ENCODE results near the gene KANSL1. TPM values are rescaled to one million over a fixed set of nuclear protein-coding genes. Genes with fewer than 3 reads are reported as not detected.

KANSL1 gene
- total and polyA plus RNA-seq, 10 of the 15 experiments (the other 5 are each of a cell fraction or from before 2014, with no cell fraction given), result 4.7 to 60.6 (median 28.0) TPM

GRCh38 chr17:46193626-46194392 lies 580 bp upstream of the KANSL1 start (continued):
- no peak for TF ChIP-seq IRF5 (IDR thresholded peaks at IDR 0.05; ENCODE audit: borderline replicate concordance)
- TF ChIP-seq RB1 (IDR thresholded peaks at IDR 0.05; ENCODE audit: borderline replicate concordance), result peak; percentile 71; the same call in 1 of the 2 replicates
- no peak for TF ChIP-seq LARP7 (IDR thresholded peaks at IDR 0.05)
- 0 out of 2 replicates have a peak, but pooled peaks have one; percentile 10 for TF ChIP-seq PKNOX1 (IDR thresholded peaks at IDR 0.05)
- no peak for TF ChIP-seq CBX5 (IDR thresholded peaks at IDR 0.05; ENCODE audit: low read depth)
- no peak for TF ChIP-seq PML (IDR thresholded peaks at IDR 0.05; ENCODE audit: low read length)
- TF ChIP-seq EZH2 (IDR thresholded peaks at IDR 0.05; ENCODE audit: borderline replicate concordance, control insufficient read depth, low read depth, low read length), result no peak
- peak; percentile 89 for TF ChIP-seq SPI1 (IDR thresholded peaks at IDR 0.05; ENCODE audit: borderline replicate concordance, insufficient read depth, low read depth, low read length)
- TF ChIP-seq ATF2 (IDR thresholded peaks at IDR 0.05; ENCODE audit: low read length), result no peak
- no peak for TF ChIP-seq CEBPZ (IDR thresholded peaks at IDR 0.05; ENCODE audit: low read depth, low read length)
- TF ChIP-seq KDM1A (IDR thresholded peaks at IDR 0.05; ENCODE audit: borderline replicate concordance), result no peak
- TF ChIP-seq MLLT1 (IDR thresholded peaks at IDR 0.05), result no peak
- no peak for TF ChIP-seq BMI1 (IDR thresholded peaks at IDR 0.05; ENCODE audit: borderline replicate concordance)
- TF ChIP-seq RBBP5 (conservative IDR thresholded peaks at IDR 0.05), result no peak
- peak; percentile 85 for TF ChIP-seq POLR2A (IDR thresholded peaks at IDR 0.05; ENCODE audit: low read depth, low read length)
- TF ChIP-seq MEF2A (IDR thresholded peaks at IDR 0.05; ENCODE audit: insufficient read depth, low read depth, low read length), result 0 out of 2 replicates have a peak, but pooled peaks have one; percentile 4
- TF ChIP-seq NR2C1 (IDR thresholded peaks at IDR 0.05), result no peak
- peak; percentile 74; the same call in 1 of the 2 replicates for TF ChIP-seq TCF12 (IDR thresholded peaks at IDR 0.05; ENCODE audit: low read depth, low read length)
- peak in 1 of 2 experiments; percentile 69; a peak in 3 of 4 replicates for TF ChIP-seq SRF (IDR thresholded peaks at IDR 0.05; ENCODE audit: low read depth in 2 of 2, low read length in 2 of 2)
- TF ChIP-seq TARDBP (IDR thresholded peaks at IDR 0.05; ENCODE audit: borderline replicate concordance), result peak; percentile 91
- no peak for TF ChIP-seq ATF3 (IDR thresholded peaks at IDR 0.05; ENCODE audit: borderline replicate concordance, extremely low read depth, low read depth, low read length)
